Inflammatory macrophage treated with lipopolysaccharide for 1 hour (primary cell): Measurements from ENCODE around the gene KRTAP5-7.
A peak's percentile ranks its signal among the peaks of the same experiment; 100 is the strongest.
"Not testable (repeated sequence)": the region's sequence is repeated elsewhere in the genome, so short reads cannot be mapped to it uniquely, and the experiment has no call there.

Experiments
- DNase-seq, 2 donors: peaks; one replicate each; pipeline ENCODE4 v3.0.0-alpha.2; 2020 to 2022

Gene KRTAP5-7

DNA sequence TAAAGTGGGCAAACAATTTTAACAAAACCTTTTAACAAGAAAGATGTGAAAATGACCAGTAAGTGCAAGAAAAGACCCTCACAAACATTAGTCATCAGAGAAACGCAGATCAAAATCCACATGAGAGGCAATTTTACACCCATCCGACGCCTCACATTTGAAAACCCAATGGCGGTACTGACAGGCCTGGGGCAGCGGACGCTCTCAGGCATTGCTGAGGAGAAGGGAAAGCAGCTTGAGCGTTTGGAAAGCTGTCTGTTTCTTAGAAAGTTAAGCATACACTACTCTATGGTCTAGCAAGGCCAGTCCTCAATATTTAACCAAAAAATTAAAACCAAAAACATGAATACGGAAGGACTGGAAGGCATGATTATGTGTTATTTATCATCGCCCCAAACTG is 8.8 kb downstream of the KRTAP5-7 start:
- DNase-seq: no peak

GRCh38 chr11:71537537-71537936 is 10.5 kb downstream of the KRTAP5-7 start:
- no peak for DNase-seq

GRCh38 chr11:71537977-71538665 is 11.1 kb downstream of the KRTAP5-7 start, which contains the start of gene KRTAP5-8:
KRTAP5-8 (plus strand) TSS chr11:71538025; CDS start chr11:71538056, 31 bp downstream.
- DNase-seq: not testable (repeated sequence)

- DNase-seq: no peak
These were observed 11.6 kb downstream of the KRTAP5-7 start for GRCh38 chr11:71538666-71538990.

DNA sequence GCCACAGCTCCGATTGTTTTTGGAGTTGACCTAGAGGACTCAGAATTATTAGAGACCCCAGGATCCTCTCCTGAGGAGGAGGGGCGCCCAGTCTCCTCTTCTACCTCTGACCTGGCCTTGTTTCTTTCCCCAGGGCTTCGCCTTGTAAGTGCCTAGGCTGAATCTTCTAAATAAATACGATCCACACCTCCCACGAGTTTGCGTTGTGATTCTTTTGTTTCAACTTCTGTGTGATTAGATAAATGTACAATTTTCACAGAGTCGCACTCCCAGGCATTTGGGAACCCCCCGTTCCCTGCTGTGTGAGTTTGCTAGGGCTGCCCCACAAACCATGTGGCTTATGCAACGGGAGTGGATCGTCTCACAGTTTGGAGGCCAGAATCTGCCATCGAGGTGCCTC is 11.9 kb downstream of the KRTAP5-7 start:
- no peak for DNase-seq

DNA sequence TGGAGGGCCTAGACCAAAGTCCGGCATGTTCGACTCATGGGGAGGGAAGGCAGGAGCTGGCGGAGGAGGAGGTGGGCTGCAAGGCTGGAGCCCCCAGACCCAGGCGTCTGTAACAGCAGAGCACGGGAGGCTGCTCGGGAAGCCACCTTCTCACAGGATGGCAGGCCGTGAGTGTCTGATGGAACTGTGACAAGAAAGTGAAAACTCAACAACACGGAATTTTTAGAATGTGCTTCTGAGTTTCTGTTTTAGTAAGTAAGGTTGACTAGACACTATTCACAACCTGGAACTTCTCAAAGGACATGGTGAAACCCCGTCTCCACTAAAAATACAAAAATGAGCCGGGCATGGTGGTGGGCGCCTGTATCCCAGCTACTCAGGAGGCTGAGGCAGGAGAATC is 12.9 kb downstream of the KRTAP5-7 start:
- DNase-seq: not testable (repeated sequence)

GRCh38 chr11:71540521-71541304 is 13.6 kb downstream of the KRTAP5-7 start:
- peak; percentile 9 to 21 for DNase-seq

DNA sequence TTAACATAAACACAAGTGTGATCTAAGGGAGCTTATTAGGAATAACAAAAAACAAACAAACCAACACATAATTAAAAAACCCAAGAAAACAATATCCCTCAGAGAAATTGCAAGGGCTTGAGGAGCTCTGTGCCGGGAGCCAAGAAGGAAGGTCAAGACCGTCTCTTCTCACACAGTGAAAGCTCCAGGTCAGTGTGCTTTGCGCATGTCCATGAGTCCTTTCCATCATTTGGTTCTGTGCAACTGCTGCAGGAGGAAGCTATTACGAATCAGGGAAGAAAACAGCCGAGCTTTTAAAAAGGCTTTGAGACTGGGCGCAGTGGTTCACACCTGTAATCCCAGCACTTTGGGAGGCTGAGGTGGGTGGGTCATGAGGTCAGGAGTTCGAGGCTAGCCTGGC is 15.3 kb downstream of the KRTAP5-7 start:
- no peak for DNase-seq

DNA sequence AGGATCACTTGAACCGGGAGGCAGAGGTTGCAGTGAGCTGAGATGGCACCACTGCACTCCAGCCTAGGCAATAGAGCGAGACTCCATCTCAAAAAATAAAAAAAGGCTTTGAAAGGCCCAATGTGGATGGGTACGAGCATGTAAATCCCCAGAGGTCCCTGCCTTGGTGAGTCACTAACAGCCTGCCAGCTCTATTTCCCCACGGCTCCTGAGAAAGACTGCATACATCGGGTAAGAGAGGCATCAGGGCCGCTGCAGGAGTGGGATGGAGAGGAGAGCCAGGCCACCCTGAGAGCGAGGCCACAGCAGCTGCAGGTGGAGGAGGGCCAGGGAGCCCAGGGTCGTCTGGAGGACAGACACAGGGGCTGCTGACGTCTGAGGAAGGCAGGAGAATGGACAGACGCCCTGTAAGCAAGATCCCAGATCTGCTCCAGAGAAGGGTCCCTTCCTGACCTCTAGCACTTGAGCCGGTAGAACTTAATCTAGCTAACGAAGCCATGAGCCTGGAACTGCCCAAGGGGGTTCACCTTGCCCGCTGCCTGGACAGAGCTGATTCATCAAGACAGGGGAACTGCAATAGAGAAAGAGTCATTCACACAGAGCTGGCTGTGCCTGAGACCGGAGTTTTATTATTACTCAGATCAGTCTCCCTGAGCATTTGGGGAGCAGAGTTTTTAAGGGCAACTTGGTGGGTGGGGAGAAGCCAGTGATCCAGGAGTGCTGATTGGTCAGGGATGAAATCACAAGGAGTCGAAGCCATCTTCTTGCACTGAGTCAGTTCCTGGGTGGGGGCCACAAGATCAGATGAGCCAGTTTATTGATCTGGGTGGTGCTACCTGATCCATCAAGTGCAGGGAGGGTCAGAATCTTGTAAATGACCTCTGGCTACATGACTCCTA is 16.1 kb downstream of the KRTAP5-7 start:
- peak; percentile 56 to 92 for DNase-seq

- peak; percentile 62 to 84 for DNase-seq
These were observed 16.8 kb downstream of the KRTAP5-7 start for GRCh38 chr11:71543866-71544265.

- no peak for DNase-seq
These were observed 17.6 kb downstream of the KRTAP5-7 start for GRCh38 chr11:71544525-71545214.

- DNase-seq: no peak
These were observed 18.4 kb downstream of the KRTAP5-7 start for GRCh38 chr11:71545405-71545966.

DNA sequence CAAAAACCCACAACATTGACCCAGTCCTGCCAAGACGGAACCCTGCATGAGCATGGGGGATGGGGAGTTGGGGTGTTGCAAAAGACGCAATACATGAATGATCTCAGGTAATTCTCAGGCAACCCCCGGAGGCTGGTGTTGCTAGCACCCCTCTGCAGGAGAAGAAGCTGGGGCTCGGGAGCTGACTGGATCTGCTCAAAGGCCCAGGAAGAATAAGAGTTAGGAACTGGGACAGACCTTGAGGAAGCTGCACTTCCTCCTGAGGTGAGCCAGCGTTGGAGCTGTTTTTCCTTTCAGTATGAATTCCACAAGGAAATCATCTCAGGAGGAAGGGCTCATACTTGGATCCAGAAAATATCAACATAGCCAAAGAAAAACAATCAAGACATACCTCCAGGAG is 21.1 kb downstream of the KRTAP5-7 start, which contains the start of gene KRTAP5-9:
KRTAP5-9 (plus strand) TSS at position 301 of the 400 bp plus-strand sequence. CDS start 238 bp downstream, outside the sequence.
- DNase-seq: no peak

DNA sequence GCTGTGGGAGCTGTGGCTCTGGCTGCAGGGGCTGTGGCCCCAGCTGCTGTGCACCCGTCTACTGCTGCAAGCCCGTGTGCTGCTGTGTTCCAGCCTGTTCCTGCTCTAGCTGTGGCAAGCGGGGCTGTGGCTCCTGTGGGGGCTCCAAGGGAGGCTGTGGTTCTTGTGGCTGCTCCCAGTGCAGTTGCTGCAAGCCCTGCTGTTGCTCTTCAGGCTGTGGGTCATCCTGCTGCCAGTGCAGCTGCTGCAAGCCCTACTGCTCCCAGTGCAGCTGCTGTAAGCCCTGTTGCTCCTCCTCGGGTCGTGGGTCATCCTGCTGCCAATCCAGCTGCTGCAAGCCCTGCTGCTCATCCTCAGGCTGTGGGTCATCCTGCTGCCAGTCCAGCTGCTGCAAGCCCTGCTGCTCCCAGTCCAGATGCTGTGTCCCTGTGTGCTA is 21.7 kb downstream of the KRTAP5-7 start:
- DNase-seq: no peak

- peak; percentile 77 to 80 for DNase-seq
These were observed 24.6 kb downstream of the KRTAP5-7 start for GRCh38 chr11:71551711-71552110.

GRCh38 chr11:71554996-71555395 is 27.9 kb downstream of the KRTAP5-7 start:
- no peak for DNase-seq

DNA sequence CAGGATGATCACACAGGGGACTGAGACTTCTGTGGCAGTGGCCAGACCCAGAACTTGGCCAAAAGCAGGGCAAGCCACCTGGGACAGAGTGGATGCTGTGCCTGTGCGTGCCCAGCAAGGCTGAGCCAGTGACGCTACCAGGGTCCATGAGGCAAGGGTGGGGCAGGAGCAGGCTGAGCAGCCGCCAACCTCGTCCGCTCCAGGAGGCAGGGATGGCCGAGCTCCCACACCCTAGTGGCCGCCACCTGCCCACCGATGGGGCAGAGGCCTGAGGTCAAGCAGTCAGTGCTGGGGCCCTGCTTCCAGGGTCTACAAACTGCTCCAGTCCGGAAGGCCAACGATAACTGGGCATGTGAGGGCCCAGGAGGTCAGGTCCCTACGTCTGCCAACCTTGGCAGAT is 28.4 kb downstream of the KRTAP5-7 start:
- DNase-seq: no peak

GRCh38 chr11:71556018-71556417 is 29.0 kb downstream of the KRTAP5-7 start:
- no peak for DNase-seq

DNA sequence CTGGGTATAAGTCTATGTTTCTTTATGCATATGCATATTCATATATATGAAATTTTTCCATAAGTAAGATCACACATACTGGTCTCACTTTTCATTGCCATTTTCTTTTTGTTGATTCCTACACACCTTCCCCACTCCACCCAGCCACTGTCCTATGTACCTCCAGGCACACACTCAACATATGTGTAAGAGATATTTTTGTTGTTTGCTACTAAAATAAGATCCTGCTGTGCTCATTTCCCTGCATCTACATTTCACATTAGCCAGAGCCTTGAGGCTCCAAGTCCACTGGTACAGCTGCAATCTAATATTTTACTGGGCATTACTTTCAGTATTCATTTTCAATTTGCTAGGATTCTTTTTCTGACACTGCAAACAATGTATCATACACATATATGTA is 30.2 kb downstream of the KRTAP5-7 start:
- DNase-seq: no peak

DNA sequence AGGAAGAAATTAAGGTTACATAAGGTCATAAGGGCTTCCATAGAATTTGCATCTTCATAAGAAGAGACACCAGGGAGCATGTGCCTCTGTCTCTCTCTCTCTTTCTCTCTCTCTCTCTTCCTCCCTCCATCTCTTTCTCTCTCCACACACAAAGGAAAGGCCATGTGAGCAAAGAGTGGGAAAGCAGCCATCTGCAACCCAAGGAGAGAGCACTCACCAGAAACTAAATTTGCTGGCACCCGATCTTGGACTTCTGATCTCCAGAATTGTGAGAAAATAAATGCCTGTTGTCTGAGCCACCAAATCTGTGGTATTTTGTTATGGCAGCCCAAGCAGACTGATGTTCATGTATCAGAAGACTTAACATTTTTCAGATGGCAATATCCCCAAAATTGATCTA is 31.9 kb downstream of the KRTAP5-7 start:
- DNase-seq: no peak

- no peak for DNase-seq
These were observed 35.1 kb downstream of the KRTAP5-7 start for GRCh38 chr11:71562120-71562519.

GRCh38 chr11:71563406-71563805 is 36.3 kb downstream of the KRTAP5-7 start:
- peak; percentile 66 to 67 for DNase-seq
